Mesodermal cell (in vitro differentiated cells): ENCODE data around the gene DACT3.

Experiments
- H3K27ac ChIP-seq: 2 replicates; pipeline ENCODE4 v1.7.0; 2013; ENCODE audit warnings: mild to moderate bottlenecking, low read depth, low read length, moderate library complexity; ENCODE audit not compliant: severe bottlenecking
- H3K36me3 ChIP-seq: 2 replicates; pipeline ENCODE4 v1.7.1; 2013; ENCODE audit warnings: mild to moderate bottlenecking, low read length, moderate library complexity; ENCODE audit not compliant: control insufficient read depth, insufficient read depth
- H3K4me1 ChIP-seq: one replicate; pipeline ENCODE4 v1.7.1; 2013; ENCODE audit warnings: mild to moderate bottlenecking, low read length; ENCODE audit not compliant: insufficient read depth, control insufficient read depth, poor library complexity, severe bottlenecking
- H3K4me3 ChIP-seq: 2 replicates; pipeline ENCODE4 v1.7.0; 2013; ENCODE audit warnings: low read length, control low read depth, mild to moderate bottlenecking; ENCODE audit not compliant: insufficient read depth, poor library complexity, severe bottlenecking; ENCODE audit errors: extremely low read depth
- H3K9me3 ChIP-seq: 2 replicates; pipeline ENCODE4 v1.7.1; 2013; ENCODE audit warnings: mild to moderate bottlenecking, low read length, moderate library complexity; ENCODE audit not compliant: control insufficient read depth
- WGBS, 2 experiments: methylation state at CpG; one replicate each; pipeline ENCODE4 v1.1.5; 2013; ENCODE audit warnings: missing lambda C conversion rate in 2 of 2; ENCODE audit not compliant: insufficient coverage in 2 of 2; 5-methylcytosine and 5-hydroxymethylcytosine counted together

Gene DACT3

DNA sequence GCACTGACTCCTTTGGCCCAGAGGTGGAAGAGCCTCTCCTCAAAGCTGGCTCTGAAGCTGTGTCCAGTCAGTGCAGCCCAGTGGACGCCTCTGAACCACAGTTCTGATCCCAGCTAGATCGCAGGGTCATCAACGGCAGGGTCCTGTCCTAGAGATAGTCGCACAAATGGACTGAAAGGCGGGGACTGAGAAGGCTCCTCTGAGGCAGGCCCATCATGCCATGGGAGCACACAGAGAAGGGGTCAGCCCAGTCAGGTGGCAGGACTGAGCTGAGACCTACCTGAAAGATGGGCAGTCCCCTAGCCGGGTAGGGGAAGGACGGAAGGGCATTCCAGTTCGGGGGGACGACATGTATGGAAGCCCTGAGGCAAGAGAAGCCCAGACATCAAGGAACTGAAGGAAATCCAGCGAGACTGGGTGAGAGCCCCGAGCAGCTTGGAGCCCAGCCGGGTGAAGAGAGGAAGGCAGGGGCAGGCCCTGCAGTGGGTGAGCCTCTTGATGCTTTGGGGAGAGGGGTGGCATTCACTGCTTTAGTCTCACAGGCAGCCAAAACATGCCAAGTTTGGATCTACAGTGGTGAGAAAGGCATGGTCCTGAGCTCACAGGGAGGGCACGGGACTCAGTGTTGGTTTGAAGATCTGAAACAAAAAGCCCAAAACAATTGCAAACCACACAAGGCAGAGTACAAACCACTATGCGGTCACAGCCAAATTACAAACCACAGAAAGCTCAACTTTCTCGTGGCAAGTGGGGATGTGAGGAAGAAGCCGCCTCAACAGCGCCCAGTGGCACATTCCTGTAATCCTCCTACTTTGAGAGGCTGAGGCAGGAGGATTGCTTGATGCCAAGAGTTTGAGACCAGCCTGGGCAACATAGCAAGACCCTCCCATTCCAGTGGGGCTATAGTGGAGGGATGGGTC lies 49.9 kb downstream of the DACT3 start:
- H3K4me1 ChIP-seq, result no peaks in the 10 kb centered on the region
- peaks cover 47% of the 10 kb centered on the region for H3K36me3 ChIP-seq
- peak overlapping the region; percentile 16 for H3K27ac ChIP-seq
- H3K9me3 ChIP-seq, result no peaks in the 10 kb centered on the region
- 89 to 94% methylated on average over 12 to 15 of the region's 17 CpGs for WGBS, 2 experiments
- no peak overlapping the region for H3K4me3 ChIP-seq

DNA sequence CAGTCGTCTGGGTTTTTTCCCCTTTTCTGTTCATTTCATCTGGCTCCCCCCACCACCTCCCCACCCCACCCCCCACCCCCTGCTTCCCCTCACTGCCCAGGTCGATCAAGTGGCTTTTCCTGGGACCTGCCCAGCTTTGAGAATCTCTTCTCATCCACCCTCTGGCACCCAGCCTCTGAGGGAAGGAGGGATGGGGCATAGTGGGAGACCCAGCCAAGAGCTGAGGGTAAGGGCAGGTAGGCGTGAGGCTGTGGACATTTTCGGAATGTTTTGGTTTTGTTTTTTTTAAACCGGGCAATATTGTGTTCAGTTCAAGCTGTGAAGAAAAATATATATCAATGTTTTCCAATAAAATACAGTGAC lies 50.6 kb downstream of the DACT3 start:
- Histone ChIP-seq H3K4me1 (no peaks in the 10 kb centered on the region), H3K27ac (peak overlapping the region; percentile 16), H3K4me3 (no peak overlapping the region), H3K36me3 (peaks cover 54% of the 10 kb centered on the region), H3K9me3 (no peaks in the 10 kb centered on the region)
- no CpG with 5 or more reads among the region's 5 CpGs for WGBS, 2 experiments

DNA sequence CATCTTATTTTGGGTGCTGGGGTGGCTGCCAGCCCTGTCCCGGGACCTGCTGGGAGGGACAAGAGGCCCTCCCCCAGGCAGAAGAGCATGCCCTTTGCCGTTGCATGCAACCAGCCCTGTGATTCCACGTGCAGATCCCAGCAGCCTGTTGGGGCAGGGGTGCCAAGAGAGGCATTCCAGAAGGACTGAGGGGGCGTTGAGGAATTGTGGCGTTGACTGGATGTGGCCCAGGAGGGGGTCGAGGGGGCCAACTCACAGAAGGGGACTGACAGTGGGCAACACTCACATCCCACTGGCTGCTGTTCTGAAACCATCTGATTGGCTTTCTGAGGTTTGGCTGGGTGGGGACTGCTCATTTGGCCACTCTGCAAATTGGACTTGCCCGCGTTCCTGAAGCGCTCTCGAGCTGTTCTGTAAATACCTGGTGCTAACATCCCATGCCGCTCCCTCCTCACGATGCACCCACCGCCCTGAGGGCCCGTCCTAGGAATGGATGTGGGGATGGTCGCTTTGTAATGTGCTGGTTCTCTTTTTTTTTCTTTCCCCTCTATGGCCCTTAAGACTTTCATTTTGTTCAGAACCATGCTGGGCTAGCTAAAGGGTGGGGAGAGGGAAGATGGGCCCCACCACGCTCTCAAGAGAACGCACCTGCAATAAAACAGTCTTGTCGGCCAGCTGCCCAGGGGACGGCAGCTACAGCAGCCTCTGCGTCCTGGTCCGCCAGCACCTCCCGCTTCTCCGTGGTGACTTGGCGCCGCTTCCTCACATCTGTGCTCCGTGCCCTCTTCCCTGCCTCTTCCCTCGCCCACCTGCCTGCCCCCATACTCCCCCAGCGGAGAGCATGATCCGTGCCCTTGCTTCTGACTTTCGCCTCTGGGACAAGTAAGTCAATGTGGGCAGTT lies 51.2 kb downstream of the DACT3 start:
- no peak overlapping the region for H3K4me3 ChIP-seq
- 88 to 93% methylated on average over 21 to 25 of the region's 30 CpGs for WGBS, 2 experiments
- peaks cover 61% of the 10 kb centered on the region for H3K36me3 ChIP-seq
- no peaks in the 10 kb centered on the region for H3K9me3 ChIP-seq
- no peaks in the 10 kb centered on the region for H3K4me1 ChIP-seq
- no peak overlapping the region for H3K27ac ChIP-seq

GRCh38 chr19:46608581-46609345 lies 52.2 kb downstream of the DACT3 start:
- H3K9me3 ChIP-seq, result no peaks in the 10 kb centered on the region
- H3K4me1 ChIP-seq, result peaks cover 5% of the 10 kb centered on the region
- H3K36me3 ChIP-seq, result peaks cover 68% of the 10 kb centered on the region
- H3K27ac ChIP-seq, result no peak overlapping the region
- WGBS, 2 experiments, result 96 to 97% methylated on average over 25 to 27 of the region's 27 CpGs
- H3K4me3 ChIP-seq, result no peak overlapping the region

DNA sequence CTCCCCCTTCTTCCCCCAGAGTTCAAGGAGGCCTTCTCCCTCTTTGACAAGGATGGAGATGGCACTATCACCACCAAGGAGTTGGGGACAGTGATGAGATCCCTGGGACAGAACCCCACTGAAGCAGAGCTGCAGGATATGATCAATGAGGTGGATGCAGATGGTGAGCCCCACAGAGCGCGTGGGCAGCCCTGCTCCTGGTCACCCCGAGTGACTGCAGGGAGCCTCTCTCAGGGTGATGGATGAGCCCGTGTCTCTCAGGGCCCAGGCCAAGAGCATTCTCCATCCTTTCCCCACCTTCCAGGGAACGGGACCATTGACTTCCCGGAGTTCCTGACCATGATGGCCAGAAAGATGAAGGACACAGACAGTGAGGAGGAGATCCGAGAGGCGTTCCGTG lies 52.8 kb downstream of the DACT3 start:
- H3K4me1 ChIP-seq, result peaks cover 11% of the 10 kb centered on the region
- peaks cover 74% of the 10 kb centered on the region for H3K36me3 ChIP-seq
- no peak overlapping the region for H3K4me3 ChIP-seq
- H3K9me3 ChIP-seq, result no peaks in the 10 kb centered on the region
- H3K27ac ChIP-seq, result no peak overlapping the region
- WGBS, 2 experiments, result 93 to 99% methylated on average over 9 of the region's 9 CpGs

GRCh38 chr19:46607448-46607841 lies 53.5 kb downstream of the DACT3 start:
- 93 to 97% methylated on average over 10 to 12 of the region's 12 CpGs for WGBS, 2 experiments
- Histone ChIP-seq H3K27ac (no peak overlapping the region), H3K4me1 (peaks cover 18% of the 10 kb centered on the region), H3K36me3 (peaks cover 81% of the 10 kb centered on the region), H3K9me3 (no peaks in the 10 kb centered on the region), H3K4me3 (no peak overlapping the region)

DNA sequence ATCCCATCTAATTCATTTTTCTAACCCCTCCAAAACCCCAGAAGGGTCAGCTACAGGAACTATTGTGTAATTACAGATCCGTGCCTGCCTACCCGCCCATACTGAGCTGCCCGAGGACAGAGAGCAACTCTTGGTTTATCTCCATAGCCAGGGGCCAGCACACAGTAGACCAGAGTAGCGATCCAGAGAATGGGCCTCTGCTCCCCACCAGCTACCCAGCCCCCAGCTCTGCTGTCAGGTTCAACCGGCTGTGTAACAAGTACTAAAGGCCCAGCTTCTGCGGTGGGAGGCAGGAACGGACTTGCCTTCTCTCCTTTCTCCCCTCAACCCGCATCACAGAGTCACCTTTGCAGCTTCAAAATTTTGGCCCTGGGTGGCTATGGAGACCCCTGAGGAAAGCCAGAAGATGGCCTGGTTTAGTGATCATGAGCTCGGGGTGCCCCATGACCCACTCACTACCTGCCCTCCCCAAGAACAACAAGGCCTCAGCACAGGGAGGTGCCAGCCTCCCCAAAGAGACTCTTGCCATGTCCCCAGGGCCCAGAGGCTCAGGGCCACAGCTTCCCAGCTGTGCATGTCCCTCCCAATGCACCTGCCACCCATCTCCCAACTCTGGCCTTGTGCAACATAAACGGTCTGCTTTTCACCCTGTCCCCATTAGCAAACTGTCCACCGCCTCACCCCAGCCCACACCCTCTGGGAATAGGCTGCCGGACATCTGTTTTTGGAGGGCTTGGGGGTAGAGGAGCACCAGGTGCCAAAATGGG lies 54.1 kb downstream of the DACT3 start:
- Histone ChIP-seq H3K36me3 (peaks cover 81% of the 10 kb centered on the region), H3K27ac (no peak overlapping the region), H3K4me1 (peaks cover 18% of the 10 kb centered on the region), H3K9me3 (no peaks in the 10 kb centered on the region), H3K4me3 (no peak overlapping the region)
- WGBS, 2 experiments, result 94 to 98% methylated on average over 8 to 9 of the region's 12 CpGs

GRCh38 chr19:46606019-46606418 lies 55.0 kb downstream of the DACT3 start:
- no peaks in the 10 kb centered on the region for H3K9me3 ChIP-seq
- H3K36me3 ChIP-seq, result peaks cover 81% of the 10 kb centered on the region
- whole genome bisulfite sequencing, 2 experiments, result 96 to 97% methylated on average over 10 of the region's 11 CpGs
- H3K4me1 ChIP-seq, result peaks cover 18% of the 10 kb centered on the region
- no peak overlapping the region for H3K4me3 ChIP-seq
- H3K27ac ChIP-seq, result no peak overlapping the region

GRCh38 chr19:46605356-46605821 lies 55.6 kb downstream of the DACT3 start:
- WGBS, 2 experiments, result 95 to 96% methylated on average over 12 to 15 of the region's 16 CpGs
- Histone ChIP-seq H3K27ac (no peak overlapping the region), H3K4me3 (no peak overlapping the region), H3K9me3 (no peaks in the 10 kb centered on the region), H3K36me3 (peaks cover 75% of the 10 kb centered on the region), H3K4me1 (peaks cover 18% of the 10 kb centered on the region)
